Stomach (tissue), 9 donors: ENCODE results near the gene MACROH2A1. TPM values are rescaled to one million over a fixed set of nuclear protein-coding genes. Genes with fewer than 3 reads are reported as not detected.
A peak's percentile ranks its signal among the peaks of the same experiment; 100 is the strongest.

Experiments
- DNase-seq, 2 donors: peaks; one replicate each; pipeline versions ENCODE4 v3.0.0 to v3.0.0-alpha.2; 2013 to 2019
- H3K27ac ChIP-seq, 5 donors: fragments of 200-600 bp in 4 of 5; sonication (generic) in 4 of 5; one replicate each; pipeline ENCODE4 v1.5.1; 2013 to 2019; ENCODE audit warnings: mild to moderate bottlenecking in 1 of 5, moderate library complexity in 1 of 5
- H3K27me3 ChIP-seq, 3 donors: fragments of 200-600 bp; sonication (generic); one replicate each; pipeline ENCODE4 v1.5.1; 2017 to 2019; ENCODE audit warnings: mixed run types in 1 of 3
- H3K36me3 ChIP-seq, 4 donors: fragments of 200-600 bp; sonication (generic); 1 replicate in 3 of 4; 2 replicates in 1 of 4; pipeline ENCODE4 v1.5.1; 2016 to 2019
- H3K4me1 ChIP-seq, 4 donors: fragments of 200-600 bp; sonication (generic); one replicate each; pipeline ENCODE4 v1.5.1; 2016 to 2019
- H3K4me3 ChIP-seq, 4 donors: fragments of 200-600 bp; sonication (generic) in 3 of 4; one replicate each; pipeline ENCODE4 v1.5.1; 2016 to 2019; ENCODE audit warnings: mild to moderate bottlenecking in 1 of 4
- H3K9me3 ChIP-seq, 4 donors: fragments of 200-600 bp; sonication (generic); one replicate each; pipeline ENCODE4 v1.5.1; 2016 to 2019
- EP300 ChIP-seq: sonication (generic); formaldehyde crosslinking; IDR thresholded peaks from one replicate; pipeline ENCODE4 v1.6.1; 2017; ENCODE audit warnings: antibody characterized with exemption
- POLR2A ChIP-seq, 4 donors: fragments of 450-650 bp; IDR thresholded peaks; one replicate each; pipeline ENCODE4 v1.6.1; 2016; ENCODE audit warnings: antibody characterized with exemption in 4 of 4, control low read depth in 2 of 4, mild to moderate bottlenecking in 1 of 4, moderate library complexity in 1 of 4
- POLR2AphosphoS5 ChIP-seq, 3 donors: sonication (generic); formaldehyde crosslinking; IDR thresholded peaks; one replicate each; pipeline ENCODE4 v1.6.1; 2016; ENCODE audit warnings: antibody characterized with exemption in 3 of 3
- WGBS, 5 donors: extraction: QIAGEN DNeasy Blood & Tissue Kit in 3 of 5; methylation state at CpG; one replicate each; pipeline versions ENCODE4 v1.1.5 to v1.1.7; 2013 to 2018; 5-methylcytosine and 5-hydroxymethylcytosine counted together
- intact Hi-C: fragments of 100-400 bp; cut with DNase I; formaldehyde crosslinking; loops from one replicate; pipeline ENCODE4 v1.15.1; 2023; ENCODE audit warnings: low total_unique reads
- polyA plus RNA-seq, 3 donors: library from polyadenylated mRNA; stranded (reverse); fragments of 200-250 nt; gene quantifications; one replicate each; pipeline ENCODE4 v1.2.3, GENCODE V29; 2013
- total RNA-seq, 5 donors: library from RNA; depleted of rRNA; stranded (reverse); fragments of >200 nt; gene quantifications; one replicate each; pipeline versions ENCODE4 v1.1.0 to v1.2.3, GENCODE V29; 2014 to 2016
- TF ChIP-seq, protein P1 (sequence below), 7 experiments: fragments of 450-650 bp in 4 of 7; fragments of 200-600 bp in 3 of 7; sonication (generic) in 3 of 7; IDR thresholded peaks; one replicate each; pipeline ENCODE4 v1.5.1; 2016 to 2019; ENCODE audit warnings: antibody characterized with exemption in 7 of 7, control low read depth in 2 of 7, mild to moderate bottlenecking in 1 of 7
- donor health status: healthy with polysubstance abuse.
- donor health status: Bipolar disorder and iron deficiency.
- donor health status: healthy.

MACROH2A1 gene
- total and polyA plus RNA-seq, 8 donors, result 77.1 to 206 (median 150) TPM

DNA sequence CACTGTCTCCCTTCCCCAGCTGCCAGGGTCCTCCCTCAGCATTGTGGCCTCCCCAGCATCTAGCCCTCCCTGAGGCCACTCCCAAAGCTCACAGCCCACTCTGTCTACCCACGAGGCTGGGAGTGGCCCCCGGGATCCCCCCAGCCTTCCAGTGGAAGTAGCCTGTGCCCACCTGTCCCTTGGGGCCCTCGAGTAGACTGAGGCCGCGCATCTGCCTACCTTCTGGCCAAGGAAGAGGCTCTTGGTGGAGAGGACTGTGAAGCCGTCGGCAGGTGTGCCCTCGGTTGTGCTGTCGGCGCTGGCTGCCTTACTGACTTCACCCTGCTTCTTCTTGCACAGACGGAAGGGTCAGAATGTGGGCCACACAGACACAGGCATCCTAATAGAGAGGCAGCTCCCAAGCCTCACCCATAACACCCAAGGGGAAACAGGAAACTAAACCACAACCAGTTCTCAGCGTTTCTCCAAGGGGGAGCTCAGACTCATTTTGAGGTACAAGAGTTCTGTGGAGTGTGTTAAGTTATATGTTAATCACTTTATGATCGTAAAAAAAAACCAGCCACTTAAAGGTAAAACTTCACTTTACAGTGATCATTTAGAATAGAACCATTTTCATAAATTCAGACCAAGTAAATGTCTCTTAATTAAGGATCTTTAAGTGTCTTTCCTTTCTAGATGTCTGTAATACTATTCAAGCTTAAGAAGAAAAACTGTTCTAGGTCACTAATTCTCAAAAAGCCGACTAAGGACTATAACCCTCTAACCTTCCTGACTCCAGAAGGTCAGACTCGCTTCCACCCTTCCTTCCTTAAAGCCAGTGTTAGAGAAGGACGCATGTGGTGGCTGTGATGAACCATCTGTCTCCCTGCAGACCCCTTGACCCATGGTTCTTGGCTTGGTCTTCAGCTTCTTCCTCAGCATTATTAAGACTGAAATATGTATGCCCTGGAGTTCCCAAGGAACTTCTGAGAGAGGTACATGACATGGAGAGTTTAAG, 38.5 kb downstream of the MACROH2A1 start:
- H3K27me3 ChIP-seq, result no peaks in the 10 kb centered on the region
- 81 to 89% (median 86%) methylated on average over 11 to 16 of the region's 16 CpGs for WGBS, 5 donors
- peak overlapping the region in 1 of 5 donors; percentile 8 for H3K27ac ChIP-seq
- TF ChIP-seq, protein P1, sequence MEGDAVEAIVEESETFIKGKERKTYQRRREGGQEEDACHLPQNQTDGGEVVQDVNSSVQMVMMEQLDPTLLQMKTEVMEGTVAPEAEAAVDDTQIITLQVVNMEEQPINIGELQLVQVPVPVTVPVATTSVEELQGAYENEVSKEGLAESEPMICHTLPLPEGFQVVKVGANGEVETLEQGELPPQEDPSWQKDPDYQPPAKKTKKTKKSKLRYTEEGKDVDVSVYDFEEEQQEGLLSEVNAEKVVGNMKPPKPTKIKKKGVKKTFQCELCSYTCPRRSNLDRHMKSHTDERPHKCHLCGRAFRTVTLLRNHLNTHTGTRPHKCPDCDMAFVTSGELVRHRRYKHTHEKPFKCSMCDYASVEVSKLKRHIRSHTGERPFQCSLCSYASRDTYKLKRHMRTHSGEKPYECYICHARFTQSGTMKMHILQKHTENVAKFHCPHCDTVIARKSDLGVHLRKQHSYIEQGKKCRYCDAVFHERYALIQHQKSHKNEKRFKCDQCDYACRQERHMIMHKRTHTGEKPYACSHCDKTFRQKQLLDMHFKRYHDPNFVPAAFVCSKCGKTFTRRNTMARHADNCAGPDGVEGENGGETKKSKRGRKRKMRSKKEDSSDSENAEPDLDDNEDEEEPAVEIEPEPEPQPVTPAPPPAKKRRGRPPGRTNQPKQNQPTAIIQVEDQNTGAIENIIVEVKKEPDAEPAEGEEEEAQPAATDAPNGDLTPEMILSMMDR (IDR thresholded peaks at IDR 0.05), result no peak
- TF ChIP-seq POLR2A (IDR thresholded peaks at IDR 0.05) (no peak), POLR2AphosphoS5 (IDR thresholded peaks at IDR 0.05) (no peak)
- peaks cover 14 to 66% (median 50%) of the 10 kb centered on the region in 4 donors for H3K36me3 ChIP-seq
- no peak overlapping the region for H3K4me3 ChIP-seq
- intact Hi-C loops, result no loop called here
- H3K4me1 ChIP-seq, result peaks cover 5 to 41% (median 28%) of the 10 kb centered on the region in 4 donors
- H3K9me3 ChIP-seq, result no peaks in the 10 kb centered on the region
- DNase-seq, result no peak

DNA sequence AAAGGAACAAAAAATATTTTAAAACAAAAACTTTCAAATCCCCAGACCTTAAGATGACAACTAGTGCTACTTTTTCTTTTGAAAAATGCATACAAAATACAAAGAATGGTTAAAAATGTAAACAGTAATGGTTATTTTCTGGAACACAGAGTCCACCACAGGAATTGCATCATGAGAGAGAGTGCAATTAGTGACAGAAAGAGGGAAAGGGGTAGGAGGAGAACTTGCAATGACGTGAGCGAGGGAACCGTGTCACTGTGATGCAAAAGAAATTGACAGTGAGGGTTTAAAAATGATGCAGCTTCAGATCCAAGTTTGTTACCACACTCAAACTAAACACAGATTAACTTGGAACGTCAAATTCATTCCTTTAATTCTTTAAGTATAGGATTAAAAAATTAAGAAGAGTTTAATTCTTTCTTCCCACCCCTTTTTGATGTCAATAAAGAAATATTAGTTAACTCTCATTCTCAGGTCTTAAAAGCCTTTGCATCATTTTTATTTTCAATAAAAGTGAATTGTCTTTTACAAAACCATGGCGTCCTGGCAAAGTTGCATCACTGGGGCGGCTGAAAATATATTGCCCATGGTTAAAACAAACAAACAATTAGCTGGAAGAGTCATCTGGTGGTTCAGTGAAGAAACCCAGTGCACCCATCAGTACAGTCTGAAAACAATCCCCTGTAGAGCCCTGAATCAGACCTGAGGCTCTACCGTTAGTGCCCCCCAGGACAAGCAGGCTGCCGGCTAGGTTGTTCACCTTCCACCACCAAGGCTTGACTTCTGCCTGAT, 39.5 kb downstream of the MACROH2A1 start:
- H3K27me3 ChIP-seq, result no peaks in the 10 kb centered on the region
- H3K9me3 ChIP-seq, result no peaks in the 10 kb centered on the region
- H3K4me3 ChIP-seq, result no peak overlapping the region
- TF ChIP-seq POLR2AphosphoS5 (IDR thresholded peaks at IDR 0.05), result no peak
- TF ChIP-seq POLR2A (IDR thresholded peaks at IDR 0.05), result no peak
- TF ChIP-seq, protein P1 (IDR thresholded peaks at IDR 0.05), result no peak
- no peak for TF ChIP-seq EP300
- H3K4me1 ChIP-seq, result peaks cover 9 to 40% (median 24%) of the 10 kb centered on the region in 4 donors
- 83 to 91% (median 84%) methylated on average over 8 of the region's 8 CpGs for WGBS, 5 donors
- peaks cover 14 to 69% (median 55%) of the 10 kb centered on the region in 4 donors for H3K36me3 ChIP-seq
- H3K27ac ChIP-seq, result no peak overlapping the region
- no peak for DNase-seq
- intact Hi-C loops, result no loop called here

DNA sequence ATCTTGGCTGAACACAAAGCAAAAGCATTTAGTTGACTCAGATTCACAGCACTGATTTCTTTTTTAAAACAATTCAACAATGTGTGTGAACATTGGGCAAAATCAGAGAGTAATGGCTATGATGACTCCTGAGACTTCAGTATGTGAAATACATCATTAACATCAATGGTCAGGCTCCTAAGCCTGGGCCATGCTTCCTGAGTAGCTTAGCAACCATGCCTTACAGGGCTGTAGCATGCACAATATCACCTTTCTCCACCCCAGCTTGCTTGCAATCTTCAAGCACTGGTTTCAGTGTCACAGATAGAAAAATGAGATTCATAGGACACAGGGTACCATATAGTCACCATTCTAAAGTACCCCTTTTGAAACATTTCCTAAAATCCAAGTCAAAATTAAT, 41.3 kb downstream of the MACROH2A1 start:
- H3K27me3 ChIP-seq, result no peaks in the 10 kb centered on the region
- H3K9me3 ChIP-seq, result no peaks in the 10 kb centered on the region
- peaks cover 11 to 46% (median 30%) of the 10 kb centered on the region in 4 donors for H3K4me1 ChIP-seq
- intact Hi-C loops, result no loop called here
- peaks cover 14 to 72% (median 59%) of the 10 kb centered on the region in 4 donors for H3K36me3 ChIP-seq
- TF ChIP-seq POLR2A (IDR thresholded peaks at IDR 0.05), result no peak
- TF ChIP-seq POLR2AphosphoS5 (IDR thresholded peaks at IDR 0.05), result no peak
- TF ChIP-seq, protein P1 (IDR thresholded peaks at IDR 0.05), result no peak
- no peak for TF ChIP-seq EP300
- no peak for DNase-seq
- H3K27ac ChIP-seq, result no peak overlapping the region
- no peak overlapping the region for H3K4me3 ChIP-seq
